Subcutaneous abdominal adipose tissue (tissue), 5 donors: ENCODE results near the gene BRIP1.

ENCODE experiments used
- H3K27ac ChIP-seq: one replicate; pipeline ENCODE4 v1.7.0; 2013; ENCODE audit warnings: low read depth, mild to moderate bottlenecking, inconsistent platforms, low read length, moderate library complexity
- H3K27me3 ChIP-seq, 5 donors: one replicate each; pipeline ENCODE4 v1.7.0; 2013; ENCODE audit warnings: low read length in 5 of 5, inconsistent platforms in 1 of 5; ENCODE audit not compliant: control insufficient read depth in 5 of 5, insufficient read depth in 4 of 5
- H3K36me3 ChIP-seq, 5 donors: one replicate each; pipeline ENCODE4 v1.7.0; 2013; ENCODE audit warnings: low read length in 5 of 5; ENCODE audit not compliant: control insufficient read depth in 5 of 5, insufficient read depth in 5 of 5
- H3K4me1 ChIP-seq, 5 donors: one replicate each; pipeline ENCODE4 v1.7.0; 2013; ENCODE audit warnings: low read length in 5 of 5, mild to moderate bottlenecking in 3 of 5, moderate library complexity in 1 of 5; ENCODE audit not compliant: control insufficient read depth in 5 of 5, insufficient read depth in 5 of 5
- H3K4me3 ChIP-seq, 5 donors: one replicate each; pipeline ENCODE4 v1.7.0; 2013; ENCODE audit warnings: low read length in 5 of 5, low read depth in 1 of 5
- H3K9ac ChIP-seq, 5 donors: one replicate each; pipeline ENCODE4 v1.7.0; 2013; ENCODE audit warnings: low read length in 5 of 5, mild to moderate bottlenecking in 4 of 5, moderate library complexity in 3 of 5
- H3K9me3 ChIP-seq, 5 donors: one replicate each; pipeline ENCODE4 v1.7.0; 2013; ENCODE audit warnings: low read length in 5 of 5; ENCODE audit not compliant: control insufficient read depth in 5 of 5
- donor health status: healthy.
- donor health status: healthy.
- donor health status: healthy.
- donor health status: healthy.
- donor health status: healthy.

Gene BRIP1

GRCh38 chr17:61641715-61642114, 221.6 kb downstream of the BRIP1 start:
- Histone ChIP-seq H3K27ac (no peak overlapping the region), H3K9me3 (no peaks in the 10 kb centered on the region), H3K36me3 (no peaks in the 10 kb centered on the region), H3K4me3 (no peak overlapping the region), H3K4me1 (no peaks in the 10 kb centered on the region), H3K9ac (no peak overlapping the region), H3K27me3 (no peaks in the 10 kb centered on the region)

- H3K36me3 ChIP-seq, result no peaks in the 10 kb centered on the region
- H3K4me3 ChIP-seq, result no peak overlapping the region
- no peaks in the 10 kb centered on the region for H3K9me3 ChIP-seq
- H3K9ac ChIP-seq, result no peak overlapping the region
- no peaks in the 10 kb centered on the region for H3K27me3 ChIP-seq
- H3K4me1 ChIP-seq, result no peaks in the 10 kb centered on the region
- H3K27ac ChIP-seq, result no peak overlapping the region
These were observed 222.2 kb downstream of the BRIP1 start for GRCh38 chr17:61641084-61641483.

GRCh38 chr17:61639818-61640217, 223.5 kb downstream of the BRIP1 start:
- Histone ChIP-seq H3K36me3 (no peaks in the 10 kb centered on the region), H3K4me1 (no peaks in the 10 kb centered on the region), H3K4me3 (no peak overlapping the region), H3K27ac (no peak overlapping the region), H3K9ac (no peak overlapping the region), H3K27me3 (no peaks in the 10 kb centered on the region), H3K9me3 (peaks cover 0 to 2% (median 0%) of the 10 kb centered on the region in 5 donors)

- H3K4me3 ChIP-seq, result no peak overlapping the region
- no peak overlapping the region for H3K9ac ChIP-seq
- H3K36me3 ChIP-seq, result no peaks in the 10 kb centered on the region
- peaks cover 0 to 2% (median 0%) of the 10 kb centered on the region in 5 donors for H3K9me3 ChIP-seq
- no peak overlapping the region for H3K27ac ChIP-seq
- no peaks in the 10 kb centered on the region for H3K4me1 ChIP-seq
- H3K27me3 ChIP-seq, result no peaks in the 10 kb centered on the region
These were observed 225.2 kb downstream of the BRIP1 start for GRCh38 chr17:61638087-61638486.

- Histone ChIP-seq H3K4me1 (no peaks in the 10 kb centered on the region), H3K9me3 (peaks cover 0 to 2% (median 0%) of the 10 kb centered on the region in 5 donors), H3K4me3 (no peak overlapping the region), H3K27ac (no peak overlapping the region), H3K9ac (no peak overlapping the region), H3K27me3 (no peaks in the 10 kb centered on the region), H3K36me3 (no peaks in the 10 kb centered on the region)
These were observed 227.4 kb downstream of the BRIP1 start for GRCh38 chr17:61635913-61636432.

GRCh38 chr17:61634942-61635538, 228.3 kb downstream of the BRIP1 start:
- H3K4me1 ChIP-seq, result no peaks in the 10 kb centered on the region
- no peak overlapping the region for H3K27ac ChIP-seq
- no peaks in the 10 kb centered on the region for H3K27me3 ChIP-seq
- H3K4me3 ChIP-seq, result no peak overlapping the region
- no peak overlapping the region for H3K9ac ChIP-seq
- no peaks in the 10 kb centered on the region for H3K36me3 ChIP-seq
- peaks cover 0 to 2% (median 0%) of the 10 kb centered on the region in 5 donors for H3K9me3 ChIP-seq

- Histone ChIP-seq H3K4me1 (no peaks in the 10 kb centered on the region), H3K27me3 (no peaks in the 10 kb centered on the region), H3K4me3 (no peak overlapping the region), H3K9me3 (peaks cover 0 to 2% (median 0%) of the 10 kb centered on the region in 5 donors), H3K9ac (no peak overlapping the region), H3K27ac (no peak overlapping the region), H3K36me3 (no peaks in the 10 kb centered on the region)
These were observed 229.3 kb downstream of the BRIP1 start for GRCh38 chr17:61634011-61634539.

GRCh38 chr17:61632826-61633225, 230.5 kb downstream of the BRIP1 start:
- H3K9me3 ChIP-seq, result peaks cover 0 to 2% (median 0%) of the 10 kb centered on the region in 5 donors
- no peak overlapping the region for H3K4me3 ChIP-seq
- no peak overlapping the region for H3K27ac ChIP-seq
- no peaks in the 10 kb centered on the region for H3K27me3 ChIP-seq
- no peaks in the 10 kb centered on the region for H3K4me1 ChIP-seq
- no peak overlapping the region for H3K9ac ChIP-seq
- no peaks in the 10 kb centered on the region for H3K36me3 ChIP-seq

GRCh38 chr17:61631800-61632199, 231.5 kb downstream of the BRIP1 start:
- Histone ChIP-seq H3K4me1 (no peaks in the 10 kb centered on the region), H3K9me3 (peaks cover 0 to 2% (median 0%) of the 10 kb centered on the region in 5 donors), H3K27me3 (no peaks in the 10 kb centered on the region), H3K9ac (no peak overlapping the region), H3K27ac (no peak overlapping the region), H3K4me3 (no peak overlapping the region), H3K36me3 (no peaks in the 10 kb centered on the region)
